Measurements from ENCODE around the gene GPR152.

GPR152 gene

GRCh38 chr11:67440229-67441097 is 12.1 kb downstream of the GPR152 start:
- no peak for DNase-seq (ENCODE audit: low read depth in 3 of 3)

- DNase-seq (ENCODE audit: low read depth in 3 of 3), result no peak
Observed at GRCh38 chr11:67439321-67440228, 13.0 kb downstream of the GPR152 start.

GRCh38 chr11:67438158-67438902 is 14.2 kb downstream of the GPR152 start:
- peak; percentile 54 to 65 (median 56) for DNase-seq (ENCODE audit: low read depth in 3 of 3)

GRCh38 chr11:67437809-67438157 is 14.7 kb downstream of the GPR152 start:
- no peak for DNase-seq (ENCODE audit: low read depth in 3 of 3)

- peak; percentile 48 to 64 (median 63) for DNase-seq (ENCODE audit: low read depth in 3 of 3)
Observed at GRCh38 chr11:67437082-67437808, 15.3 kb downstream of the GPR152 start, which contains the start of gene PTPRCAP. Gene PTPRCAP, minus strand, starts transcription at chr11:67437682. Its CDS starts 63 bp downstream, at chr11:67437619.

GRCh38 chr11:67436459-67437081 is 16.0 kb downstream of the GPR152 start:
- DNase-seq (ENCODE audit: low read depth in 3 of 3), result peak in 2 of 3 experiments; percentile 46 to 57

GRCh38 chr11:67435727-67436458 is 16.6 kb downstream of the GPR152 start:
- DNase-seq (ENCODE audit: low read depth in 3 of 3), result no peak

- DNase-seq (ENCODE audit: low read depth in 3 of 3), result no peak
Observed at GRCh38 chr11:67435031-67435726, 17.4 kb downstream of the GPR152 start.

- no peak for DNase-seq (ENCODE audit: low read depth in 3 of 3)
Observed at GRCh38 chr11:67434395-67434881, 18.1 kb downstream of the GPR152 start.

GRCh38 chr11:67433536-67434394 is 18.8 kb downstream of the GPR152 start:
- no peak for DNase-seq (ENCODE audit: low read depth in 3 of 3)

- no peak for DNase-seq (ENCODE audit: low read depth in 3 of 3)
Observed at GRCh38 chr11:67432655-67433349, 19.7 kb downstream of the GPR152 start.

GRCh38 chr11:67431346-67432249 is 20.9 kb downstream of the GPR152 start:
- DNase-seq (ENCODE audit: low read depth in 3 of 3), result no peak

GRCh38 chr11:67429722-67430121 is 22.8 kb downstream of the GPR152 start:
- no peak for DNase-seq (ENCODE audit: low read depth in 3 of 3)

- no peak for DNase-seq (ENCODE audit: low read depth in 3 of 3)
Observed at GRCh38 chr11:67429038-67429668, 23.4 kb downstream of the GPR152 start.

- peak; percentile 97 to 99 (median 98) for DNase-seq (ENCODE audit: low read depth in 3 of 3)
Observed at GRCh38 chr11:67428052-67429001, 24.2 kb downstream of the GPR152 start, which contains the start of gene RPS6KB2. Gene RPS6KB2, plus strand, starts transcription at chr11:67428494. Its CDS starts 52 bp downstream, at chr11:67428546.
